ENCODE measurements around the gene SV2C. TPM values are rescaled to one million over a fixed set of nuclear protein-coding genes. Genes with fewer than 3 reads are reported as not detected.

The SV2C gene
- total RNA-seq, 3 donors from 2014 or later, result 0.54 to 1.2 (median 0.58) TPM

DNA sequence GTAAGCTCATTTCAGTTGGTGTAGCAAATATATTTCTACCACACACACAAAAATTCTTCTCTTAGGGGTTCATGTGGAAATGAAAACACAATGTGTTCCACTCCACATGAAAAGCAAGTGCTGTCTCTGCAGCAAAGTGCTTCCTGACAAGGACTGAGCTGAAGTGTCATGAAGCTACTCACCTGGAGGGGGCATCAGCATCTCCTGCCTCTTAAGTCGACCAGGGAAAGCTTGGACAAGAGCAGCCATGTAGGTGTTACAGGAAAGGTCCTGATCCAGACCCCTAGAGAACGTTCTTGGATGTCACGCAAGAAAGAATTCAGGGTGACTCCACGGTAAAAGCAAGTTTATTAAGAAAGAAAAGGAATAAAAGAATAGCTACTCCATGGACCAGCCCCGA lies 62.8 kb downstream of the SV2C start:
- intact Hi-C loops (cut with DNase I, micrococcal nuclease), result no loop called here
- DNase-seq (peak in 1 of 3 donors; percentile 25), ATAC-seq (no peak)
- TF ChIP-seq, protein P1, sequence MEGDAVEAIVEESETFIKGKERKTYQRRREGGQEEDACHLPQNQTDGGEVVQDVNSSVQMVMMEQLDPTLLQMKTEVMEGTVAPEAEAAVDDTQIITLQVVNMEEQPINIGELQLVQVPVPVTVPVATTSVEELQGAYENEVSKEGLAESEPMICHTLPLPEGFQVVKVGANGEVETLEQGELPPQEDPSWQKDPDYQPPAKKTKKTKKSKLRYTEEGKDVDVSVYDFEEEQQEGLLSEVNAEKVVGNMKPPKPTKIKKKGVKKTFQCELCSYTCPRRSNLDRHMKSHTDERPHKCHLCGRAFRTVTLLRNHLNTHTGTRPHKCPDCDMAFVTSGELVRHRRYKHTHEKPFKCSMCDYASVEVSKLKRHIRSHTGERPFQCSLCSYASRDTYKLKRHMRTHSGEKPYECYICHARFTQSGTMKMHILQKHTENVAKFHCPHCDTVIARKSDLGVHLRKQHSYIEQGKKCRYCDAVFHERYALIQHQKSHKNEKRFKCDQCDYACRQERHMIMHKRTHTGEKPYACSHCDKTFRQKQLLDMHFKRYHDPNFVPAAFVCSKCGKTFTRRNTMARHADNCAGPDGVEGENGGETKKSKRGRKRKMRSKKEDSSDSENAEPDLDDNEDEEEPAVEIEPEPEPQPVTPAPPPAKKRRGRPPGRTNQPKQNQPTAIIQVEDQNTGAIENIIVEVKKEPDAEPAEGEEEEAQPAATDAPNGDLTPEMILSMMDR (IDR thresholded peaks at IDR 0.05), result no peak
- Histone ChIP-seq H3K4me3 (no peak overlapping the region), H3K9me3 (no peaks in the 10 kb centered on the region), H3K4me1 (ENCODE audit: low read depth) (no peaks in the 10 kb centered on the region), H3K36me3 (ENCODE audit: low read depth) (no peaks in the 10 kb centered on the region)

DNA sequence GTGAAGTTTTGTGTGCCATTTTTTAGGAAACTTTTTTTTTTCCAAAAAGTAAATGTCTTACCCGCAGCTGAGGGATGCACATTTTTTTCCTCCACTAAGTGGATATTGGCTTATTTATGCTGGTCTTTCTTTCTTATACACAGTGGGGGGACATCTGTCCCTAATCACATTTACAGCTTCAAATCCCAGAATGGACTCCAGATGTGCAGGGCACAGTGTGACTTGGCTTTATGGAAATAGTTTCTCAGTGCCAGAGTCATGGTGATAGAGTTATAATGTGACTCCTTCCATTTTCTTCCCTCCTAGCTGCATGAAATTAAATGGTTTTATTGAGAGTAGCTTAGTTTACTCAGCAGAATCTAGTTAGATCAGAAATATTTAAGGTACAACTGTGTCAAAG lies 66.5 kb downstream of the SV2C start:
- intact Hi-C loops (cut with DNase I, micrococcal nuclease), result no loop called here
- Histone ChIP-seq H3K4me1 (ENCODE audit: low read depth) (no peaks in the 10 kb centered on the region), H3K36me3 (ENCODE audit: low read depth) (no peaks in the 10 kb centered on the region), H3K9me3 (no peaks in the 10 kb centered on the region), H3K4me3 (no peak overlapping the region)
- DNase-seq (no peak), ATAC-seq (no peak)
- TF ChIP-seq, protein P1 (IDR thresholded peaks at IDR 0.05), result no peak

DNA sequence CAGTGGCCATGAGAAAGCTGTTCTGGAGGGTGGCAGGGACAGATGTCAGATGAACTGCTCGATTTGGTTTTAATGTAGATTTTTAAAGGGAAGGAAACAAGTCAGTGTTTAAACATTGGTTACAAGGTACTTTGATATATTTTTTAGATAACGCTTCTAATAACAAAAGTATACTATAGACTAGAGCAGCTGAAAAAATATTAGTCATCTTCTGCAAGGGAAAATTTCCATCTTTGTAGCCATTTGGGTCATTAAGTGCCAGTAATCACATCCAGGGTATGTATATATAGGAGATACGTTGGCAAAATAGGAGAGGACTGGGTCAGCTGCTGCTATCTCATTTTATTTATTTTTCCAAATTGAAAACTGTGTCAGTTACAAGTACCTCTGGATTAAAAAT lies 69.0 kb downstream of the SV2C start:
- Histone ChIP-seq H3K4me1 (ENCODE audit: low read depth) (no peaks in the 10 kb centered on the region), H3K9me3 (no peaks in the 10 kb centered on the region), H3K36me3 (ENCODE audit: low read depth) (no peaks in the 10 kb centered on the region), H3K4me3 (no peak overlapping the region)
- no peak for ATAC-seq
- intact Hi-C loops (cut with DNase I, micrococcal nuclease), result no loop called here
- DNase-seq, result no peak
- TF ChIP-seq, protein P1 (IDR thresholded peaks at IDR 0.05), result no peak

DNA sequence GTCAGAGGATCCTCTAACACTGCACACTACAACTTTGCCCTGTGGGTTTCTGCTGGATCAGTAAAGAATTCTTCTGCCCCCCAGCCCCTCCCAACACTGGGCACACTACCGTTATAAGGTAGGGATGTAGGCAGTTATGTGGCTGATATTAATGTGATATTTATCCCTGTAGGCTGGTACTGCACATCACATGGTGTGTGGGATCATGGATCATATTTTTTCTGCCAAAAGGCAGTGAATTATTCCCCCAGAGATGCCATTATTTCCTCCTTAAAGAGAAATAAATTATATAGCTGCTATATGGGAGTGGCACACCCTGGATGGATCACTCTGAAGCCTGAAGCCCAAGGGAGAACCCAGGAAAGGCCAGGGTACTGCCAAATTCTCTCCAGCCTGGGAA lies 69.5 kb downstream of the SV2C start:
- Histone ChIP-seq H3K9me3 (no peaks in the 10 kb centered on the region), H3K4me3 (no peak overlapping the region), H3K4me1 (ENCODE audit: low read depth) (no peaks in the 10 kb centered on the region), H3K36me3 (ENCODE audit: low read depth) (no peaks in the 10 kb centered on the region)
- no peak for DNase-seq
- TF ChIP-seq, protein P1 (IDR thresholded peaks at IDR 0.05), result no peak
- no peak for ATAC-seq
- intact Hi-C loops (cut with DNase I, micrococcal nuclease), result no loop called here

DNA sequence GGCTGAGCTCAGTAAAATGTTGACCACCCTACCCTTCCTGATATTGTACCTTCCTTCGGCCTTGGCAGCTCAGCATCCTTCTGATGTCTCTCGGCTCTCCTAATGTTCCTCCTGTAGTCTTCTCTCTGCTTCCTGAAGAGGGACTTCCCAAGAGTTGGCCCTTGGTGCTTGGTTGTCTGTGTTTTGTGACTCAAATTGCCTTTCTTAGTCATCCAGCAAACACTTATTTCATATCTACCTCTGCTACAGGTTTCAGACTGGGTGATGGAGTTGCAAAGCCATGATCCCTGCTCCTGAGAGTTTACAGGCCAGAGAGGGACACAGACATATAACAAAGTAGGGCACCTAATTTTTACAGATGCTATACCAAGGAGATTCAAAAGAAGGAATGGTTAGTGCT lies 70.1 kb downstream of the SV2C start:
- TF ChIP-seq, protein P1 (IDR thresholded peaks at IDR 0.05), result no peak
- ATAC-seq, result no peak
- intact Hi-C loops (cut with DNase I, micrococcal nuclease), result no loop called here
- no peaks in the 10 kb centered on the region for H3K9me3 ChIP-seq
- DNase-seq, result no peak
- no peak overlapping the region for H3K4me3 ChIP-seq
- no peaks in the 10 kb centered on the region for H3K4me1 ChIP-seq (ENCODE audit: low read depth)
- no peaks in the 10 kb centered on the region for H3K36me3 ChIP-seq (ENCODE audit: low read depth)

DNA sequence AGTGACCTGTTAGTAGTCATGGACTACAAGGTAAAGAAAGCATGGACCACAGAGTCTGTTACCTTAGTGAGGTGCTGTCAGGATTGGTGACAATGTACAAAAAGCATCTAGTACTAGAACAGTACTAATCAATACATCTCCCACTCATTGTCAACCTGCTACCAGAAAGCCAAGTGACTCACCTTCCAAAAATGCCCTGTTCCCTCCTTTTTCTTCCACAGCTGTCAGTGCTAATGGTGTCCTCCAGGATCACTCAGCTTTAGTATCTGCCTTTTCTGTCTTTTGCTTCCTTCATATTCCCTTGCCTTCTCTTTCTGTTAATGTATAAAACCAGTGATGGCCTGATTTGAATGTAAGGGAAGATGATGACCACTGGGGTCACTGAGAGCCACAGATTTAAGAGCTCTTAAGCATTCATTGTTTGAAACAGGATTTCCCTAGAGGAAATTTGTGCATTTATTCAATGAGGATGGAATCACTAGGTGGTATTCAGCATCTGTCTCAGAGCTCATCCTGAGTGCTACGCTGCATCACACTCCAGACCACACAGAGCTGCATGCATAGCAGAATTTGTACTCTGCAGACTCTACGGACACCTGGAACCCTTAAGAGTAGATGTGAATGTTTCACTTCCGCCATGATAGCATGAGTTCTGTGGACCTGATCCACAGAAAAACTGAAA lies 71.0 kb downstream of the SV2C start:
- Histone ChIP-seq H3K9me3 (no peaks in the 10 kb centered on the region), H3K36me3 (ENCODE audit: low read depth) (no peaks in the 10 kb centered on the region), H3K4me1 (ENCODE audit: low read depth) (no peaks in the 10 kb centered on the region), H3K4me3 (no peak overlapping the region)
- intact Hi-C loops (cut with DNase I, micrococcal nuclease), result no loop called here
- ATAC-seq (no peak), DNase-seq (no peak)
- TF ChIP-seq, protein P1 (IDR thresholded peaks at IDR 0.05), result no peak

Measured in mucosa of descending colon (tissue), 3 donors.